C4-2B (cell line): ENCODE results near the gene LRRC32.

Experiments used
- CTCF ChIP-seq: fragments of 450-650 bp; conservative IDR thresholded peaks from 2 replicates; pipeline ENCODE4 v1.5.1; 2017; ENCODE audit warnings: mild to moderate bottlenecking
- ZFX ChIP-seq: fragments of 450-650 bp; IDR thresholded peaks from 2 replicates; pipeline ENCODE4 v1.6.1; 2017

GRCh38 chr11:76612226-76612625 is 58.3 kb downstream of the LRRC32 start:
- TF ChIP-seq CTCF (no peak), ZFX (no peak)
